NCI-H82 treated with DMSO at 0.1 percent for 48 hours (cell line): ENCODE measurements around the gene POLR3E.

ENCODE experiments used
- DNase-seq: peaks from one replicate; lab custom pipeline; 2025; ENCODE audit not compliant: unreplicated experiment; lab: John Stamatoyannopoulos, UW

Gene POLR3E

GRCh38 chr16:22314661-22315626 lies 17.7 kb downstream of the POLR3E start:
- peak; percentile 42 for DNase-seq

- DNase-seq = no peak
Observed at GRCh38 chr16:22315979-22316378, 18.8 kb downstream of the POLR3E start.

GRCh38 chr16:22316411-22316811 lies 19.2 kb downstream of the POLR3E start:
- no peak for DNase-seq

- DNase-seq = no peak
Observed at GRCh38 chr16:22317001-22317530, 19.9 kb downstream of the POLR3E start.

GRCh38 chr16:22317625-22318024 lies 20.4 kb downstream of the POLR3E start:
- no peak for DNase-seq

GRCh38 chr16:22318690-22319358 lies 21.6 kb downstream of the POLR3E start:
- no peak for DNase-seq

GRCh38 chr16:22320572-22321339 lies 23.5 kb downstream of the POLR3E start:
- peak; percentile 80 for DNase-seq

- peak; percentile 80 for DNase-seq
Observed at GRCh38 chr16:22321340-22322001, 24.3 kb downstream of the POLR3E start.

GRCh38 chr16:22322021-22322471 lies 24.8 kb downstream of the POLR3E start:
- DNase-seq = no peak

- DNase-seq = no peak
Observed at GRCh38 chr16:22322741-22323140, 25.5 kb downstream of the POLR3E start.

GRCh38 chr16:22323173-22323958 lies 26.2 kb downstream of the POLR3E start:
- DNase-seq = no peak

GRCh38 chr16:22323959-22324786 lies 27.0 kb downstream of the POLR3E start:
- DNase-seq = no peak

GRCh38 chr16:22324787-22325597 lies 27.8 kb downstream of the POLR3E start:
- peak; percentile 92 for DNase-seq

- no peak for DNase-seq
Observed at GRCh38 chr16:22325598-22326368, 28.6 kb downstream of the POLR3E start.

GRCh38 chr16:22326369-22326652 lies 29.1 kb downstream of the POLR3E start:
- no peak for DNase-seq

GRCh38 chr16:22326771-22327445 lies 29.7 kb downstream of the POLR3E start:
- no peak for DNase-seq

- no peak for DNase-seq
Observed at GRCh38 chr16:22327446-22327775, 30.2 kb downstream of the POLR3E start.
